GM18517 (cell line): Measurements from ENCODE around the gene KCNAB1.

Experiments used
- ATAC-seq: cut with Tn5 transposase; IDR thresholded peaks from one replicate; pipeline ENCODE4 v1.9.1; 2021; ENCODE audit warnings: mild to moderate bottlenecking, moderate library complexity; ENCODE audit not compliant: unreplicated experiment

Gene KCNAB1

DNA sequence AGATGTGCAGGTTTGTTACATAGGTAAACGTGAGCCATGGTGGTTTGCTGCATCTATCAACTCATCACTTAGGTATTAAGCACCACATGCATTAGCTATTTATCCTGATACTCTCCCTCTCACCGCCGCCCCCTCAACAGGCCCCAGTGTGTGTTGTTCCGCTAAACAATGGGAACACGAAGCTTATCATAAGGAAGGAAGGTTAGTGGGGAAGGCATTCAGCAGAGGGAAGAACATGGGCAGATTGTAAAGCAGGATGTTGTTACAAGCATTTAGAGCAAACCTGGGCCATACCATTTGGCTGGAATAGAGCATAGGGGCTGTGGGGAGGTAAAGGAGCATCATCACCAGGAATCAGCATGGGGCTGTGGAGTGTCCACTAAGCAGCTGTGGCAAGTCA is 322.7 kb downstream of the KCNAB1 start:
- no peak for ATAC-seq

DNA sequence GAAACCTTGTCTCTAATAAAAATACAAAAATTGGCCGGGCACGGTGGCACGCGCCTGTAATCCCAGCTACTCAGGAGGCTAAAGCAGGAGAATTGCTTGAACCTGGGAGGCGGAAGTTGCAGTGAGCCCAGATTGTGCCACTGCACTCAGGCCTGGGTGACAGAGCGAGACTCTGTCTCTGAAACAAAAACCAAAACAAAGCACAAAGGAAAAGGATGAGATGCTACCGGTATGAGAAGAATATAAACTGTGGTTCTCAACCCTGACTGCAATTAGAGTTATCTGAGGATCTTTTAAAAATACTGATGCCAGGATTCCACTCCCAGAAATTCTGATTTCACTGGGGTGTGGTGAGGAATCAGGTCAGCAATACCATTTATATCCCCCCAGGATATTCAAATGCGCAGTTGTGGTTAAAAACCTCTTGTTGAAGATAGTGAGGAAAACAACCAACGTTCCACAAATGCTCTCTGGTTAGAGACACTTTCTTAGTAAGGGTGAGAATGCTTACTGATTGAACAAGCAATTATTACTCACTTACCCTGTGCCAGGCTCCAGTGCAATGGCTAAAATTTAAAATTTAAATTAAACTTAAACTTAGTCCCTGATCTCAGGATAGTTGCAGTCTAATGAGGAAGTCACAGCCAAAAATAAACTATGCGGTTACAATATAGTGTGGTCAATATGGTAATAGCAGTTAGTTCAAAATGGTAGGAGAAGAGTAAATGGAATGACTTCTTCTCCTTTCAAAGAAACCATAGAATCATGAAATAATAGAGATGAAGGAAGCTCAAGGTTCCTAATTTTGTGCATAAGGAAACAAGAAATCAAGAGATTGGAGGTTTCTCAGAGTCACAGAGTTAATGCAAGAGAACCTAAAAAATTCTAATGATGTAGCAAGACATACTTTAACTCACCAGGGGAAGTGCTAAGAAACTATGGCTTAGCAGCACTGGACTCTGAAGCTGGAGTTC is 325.0 kb downstream of the KCNAB1 start:
- ATAC-seq = no peak

DNA sequence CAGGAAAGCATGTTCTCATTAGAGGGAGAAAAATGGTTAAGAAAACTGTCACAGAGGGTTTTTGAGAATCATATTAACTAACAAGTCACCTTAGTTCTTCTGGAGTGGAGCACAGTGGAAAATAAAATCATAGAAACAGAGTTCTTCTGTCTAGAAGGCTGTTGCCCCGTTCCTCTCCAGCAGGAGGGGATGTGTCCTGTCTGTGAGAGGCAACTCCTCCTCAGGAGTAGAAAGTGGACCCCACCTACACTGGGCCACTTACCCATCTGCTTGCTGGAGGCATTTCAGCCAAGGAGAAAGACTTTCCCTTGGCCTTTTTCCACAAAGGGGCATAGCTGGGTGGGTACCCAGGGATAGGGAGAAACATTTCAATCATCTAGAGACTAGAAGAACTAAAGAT is 327.9 kb downstream of the KCNAB1 start:
- no peak for ATAC-seq

DNA sequence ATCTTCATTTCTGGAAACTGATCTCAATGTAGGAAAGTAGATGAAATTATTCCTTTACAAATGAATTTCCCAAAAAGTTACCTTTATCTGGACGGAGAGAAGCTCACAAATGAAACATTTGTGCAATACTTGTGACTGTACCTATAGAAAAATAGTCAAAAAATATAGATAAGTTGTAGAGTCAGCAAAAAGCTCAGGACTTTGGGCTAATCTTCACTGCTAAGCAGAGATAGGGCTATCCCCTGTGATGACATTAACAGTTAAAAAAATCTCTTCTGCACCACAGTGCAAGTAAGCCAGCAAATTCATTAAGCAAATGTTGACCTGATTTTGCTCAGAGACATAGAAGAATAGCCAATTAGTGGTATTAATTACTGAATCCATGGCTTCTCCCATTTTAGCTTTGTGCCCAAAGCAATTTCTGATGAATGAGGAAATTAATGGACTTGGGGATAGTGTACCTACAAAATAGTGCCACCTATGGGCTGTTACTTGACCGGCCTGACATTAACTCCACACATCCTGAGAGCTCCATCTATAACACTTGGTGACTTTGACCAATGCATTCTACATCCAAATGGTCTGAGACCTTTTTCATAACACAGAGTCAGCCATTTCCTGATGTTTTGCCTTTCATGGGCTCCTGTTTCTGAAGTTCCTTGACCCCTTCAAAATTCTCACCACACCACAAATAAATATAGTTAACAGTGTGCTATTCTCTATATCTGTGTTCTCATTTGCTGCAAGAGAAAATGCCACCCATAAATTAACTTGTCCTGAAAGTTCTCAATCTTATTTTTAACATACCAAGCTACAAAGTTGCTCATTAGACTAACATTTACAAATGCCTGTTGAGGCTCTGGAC is 329.6 kb downstream of the KCNAB1 start:
- ATAC-seq = peak; percentile 74

DNA sequence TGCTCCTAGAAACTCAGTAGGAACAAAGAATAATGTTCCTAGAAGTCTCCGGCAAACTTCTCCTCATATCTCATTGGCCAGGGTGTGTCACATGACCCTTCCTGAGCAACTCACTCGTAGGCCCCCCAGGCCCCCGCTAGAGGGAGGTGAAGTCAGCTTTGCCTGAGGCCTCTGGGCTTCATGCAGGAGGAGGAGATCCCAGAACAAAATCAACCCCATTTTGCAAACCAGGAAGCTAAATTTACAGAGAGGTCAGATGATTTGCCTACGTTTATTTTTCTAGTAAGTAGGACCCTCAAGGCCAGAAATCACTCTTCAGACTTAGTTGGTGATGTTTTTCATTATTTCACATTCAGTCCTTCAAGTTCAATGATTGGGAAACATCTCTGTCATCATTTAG is 335.5 kb downstream of the KCNAB1 start:
- no peak for ATAC-seq

DNA sequence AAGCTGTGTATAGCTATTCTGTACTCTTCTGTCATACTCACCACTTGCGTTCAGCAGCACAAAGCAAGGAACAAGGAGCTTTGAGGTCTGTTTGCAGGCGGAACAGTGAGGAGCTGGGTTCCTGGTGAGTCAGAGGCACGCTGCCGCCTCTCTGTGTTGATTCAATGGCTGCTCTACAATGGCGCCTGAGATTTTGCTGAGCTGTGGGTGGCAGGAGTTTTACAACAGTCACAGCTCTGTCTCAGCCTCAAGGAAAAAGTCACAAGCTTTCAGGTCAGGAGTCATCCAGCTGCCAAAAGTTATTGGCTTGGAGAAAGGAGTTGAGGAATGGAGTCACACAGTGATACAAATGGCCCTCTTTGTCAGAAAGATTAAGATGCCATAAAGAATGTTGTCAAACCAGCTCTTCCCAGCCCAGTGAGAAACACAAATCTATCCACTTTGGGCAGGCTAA is 336.4 kb downstream of the KCNAB1 start:
- no peak for ATAC-seq

DNA sequence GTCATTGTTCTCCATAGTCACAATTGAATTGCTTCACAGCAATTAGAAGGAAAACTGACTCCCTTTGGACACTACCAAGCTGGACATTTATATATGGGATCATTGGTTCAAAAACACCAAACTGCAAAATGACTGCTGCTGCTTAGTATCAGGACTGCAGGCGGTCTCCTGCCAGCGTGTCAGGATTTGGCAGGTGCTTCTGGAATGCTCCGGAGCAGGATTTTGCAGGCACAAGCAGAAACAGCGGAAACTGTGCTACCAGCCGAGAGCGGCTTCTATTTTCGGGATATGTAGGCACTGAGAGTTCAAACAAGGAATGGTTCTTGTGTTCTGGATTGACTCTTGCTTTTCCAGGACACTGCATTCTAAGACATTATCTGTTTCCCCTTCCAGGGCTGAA is 339.1 kb downstream of the KCNAB1 start:
- ATAC-seq = no peak

DNA sequence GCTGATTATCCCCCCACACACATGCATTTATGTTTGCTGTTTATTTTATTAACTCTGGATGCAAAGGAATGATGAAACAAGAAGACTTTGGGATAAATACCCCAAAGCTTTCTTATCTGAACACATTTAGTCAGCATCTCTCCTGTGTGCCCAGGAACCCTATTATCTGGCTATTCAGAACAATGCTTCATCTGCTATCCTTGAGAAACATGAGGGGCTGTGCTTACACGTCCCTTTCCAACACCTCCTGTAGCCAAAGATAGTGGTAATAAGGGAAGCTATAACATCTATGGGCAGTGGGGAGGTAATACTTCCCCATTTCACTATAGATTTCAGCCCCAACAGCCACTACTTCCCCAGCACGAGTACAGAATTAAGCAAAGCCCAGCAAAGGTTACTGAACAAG is 339.8 kb downstream of the KCNAB1 start:
- ATAC-seq = peak; percentile 66

DNA sequence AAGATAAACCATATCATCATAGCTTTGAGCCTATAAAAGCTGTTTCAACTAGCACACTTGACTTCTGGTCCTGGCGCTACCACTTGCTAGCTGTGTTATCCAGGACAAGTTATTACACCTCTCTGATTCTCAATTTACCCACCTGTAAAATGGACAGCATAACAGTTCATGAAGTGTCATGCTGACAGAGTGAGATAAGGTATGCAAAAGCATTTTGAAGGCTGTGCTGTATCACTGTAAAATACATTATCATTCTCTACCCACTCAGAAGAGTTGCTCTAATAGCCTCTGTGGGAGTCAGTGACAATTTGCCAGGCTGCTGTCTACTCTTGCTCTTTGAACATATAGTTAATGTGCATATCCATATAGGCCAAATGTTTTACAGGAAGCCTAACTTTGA is 341.5 kb downstream of the KCNAB1 start:
- ATAC-seq = no peak

DNA sequence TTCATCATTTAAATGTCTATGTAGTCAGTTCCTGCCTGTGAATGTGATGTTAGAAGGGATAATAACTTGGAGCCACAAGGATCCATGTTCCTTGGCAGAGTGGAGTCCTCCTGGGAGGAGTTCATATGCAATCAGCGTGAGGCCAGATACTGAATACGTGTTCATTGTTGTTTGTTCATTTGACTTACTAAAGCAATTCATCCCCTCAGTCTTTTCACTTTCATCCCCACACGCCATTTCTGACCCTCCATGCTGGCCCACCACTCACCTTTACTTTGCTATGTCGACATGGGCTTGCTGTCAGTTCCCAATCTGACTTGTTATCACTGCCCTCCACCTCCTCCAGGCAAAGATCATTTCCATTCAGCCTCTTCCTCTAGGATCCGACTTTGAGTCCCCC is 342.7 kb downstream of the KCNAB1 start:
- ATAC-seq = no peak

DNA sequence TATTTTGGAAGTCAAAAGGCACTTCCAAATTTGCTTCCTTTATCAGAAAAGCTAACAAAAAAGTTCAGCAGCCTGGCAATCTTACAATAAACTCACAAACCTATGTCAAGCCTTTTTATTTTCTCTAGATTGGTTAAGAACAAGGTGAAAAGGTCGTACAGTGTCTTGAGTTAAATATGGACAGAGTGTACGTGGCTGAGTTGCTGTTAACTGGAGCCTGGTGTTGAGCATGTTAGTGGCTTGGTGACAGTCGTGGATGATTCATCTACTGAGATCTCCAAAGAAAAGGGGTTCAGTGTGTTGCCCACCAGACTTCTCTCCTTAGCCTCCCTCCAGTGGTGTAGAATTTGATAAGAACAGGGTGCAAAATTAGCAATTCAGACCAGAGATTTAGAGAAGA is 344.8 kb downstream of the KCNAB1 start:
- no peak for ATAC-seq

DNA sequence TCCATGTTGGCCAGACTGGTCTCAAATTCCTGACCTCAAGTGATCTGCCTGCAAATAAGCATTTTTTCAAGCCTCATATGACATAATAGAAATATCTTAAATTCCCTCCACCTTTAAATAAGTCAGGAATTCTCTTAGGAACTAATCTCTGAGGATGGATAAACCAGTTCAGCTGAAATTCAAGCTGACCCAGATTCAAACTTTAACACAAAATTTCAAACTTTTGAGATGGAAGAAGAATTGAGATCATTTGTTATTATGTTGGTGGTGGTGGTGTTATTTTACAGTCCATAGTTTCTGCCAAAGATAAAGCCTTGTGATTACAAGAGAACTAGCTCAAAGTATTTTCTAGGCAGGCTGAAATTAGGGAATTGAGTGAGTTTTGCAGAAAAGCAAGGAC is 349.1 kb downstream of the KCNAB1 start:
- no peak for ATAC-seq

DNA sequence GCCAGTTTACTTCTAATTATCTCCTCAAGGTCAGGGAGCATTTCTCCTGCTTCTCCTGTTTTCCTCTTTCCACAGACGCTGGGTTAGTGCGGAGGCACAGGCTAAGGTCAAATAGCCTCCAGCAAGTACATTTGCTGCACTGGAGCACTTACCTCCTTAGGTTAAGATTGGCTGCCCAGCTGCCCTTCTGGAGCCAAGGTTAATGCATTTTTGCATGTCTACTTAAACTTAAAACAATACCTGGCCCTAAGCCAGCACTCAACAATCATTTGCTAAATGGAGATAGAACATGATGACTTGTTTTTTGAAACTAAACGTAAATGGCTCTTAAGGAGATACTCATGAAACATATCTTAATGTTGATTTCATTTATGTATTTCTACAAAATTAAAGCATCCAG is 351.1 kb downstream of the KCNAB1 start:
- ATAC-seq = no peak

DNA sequence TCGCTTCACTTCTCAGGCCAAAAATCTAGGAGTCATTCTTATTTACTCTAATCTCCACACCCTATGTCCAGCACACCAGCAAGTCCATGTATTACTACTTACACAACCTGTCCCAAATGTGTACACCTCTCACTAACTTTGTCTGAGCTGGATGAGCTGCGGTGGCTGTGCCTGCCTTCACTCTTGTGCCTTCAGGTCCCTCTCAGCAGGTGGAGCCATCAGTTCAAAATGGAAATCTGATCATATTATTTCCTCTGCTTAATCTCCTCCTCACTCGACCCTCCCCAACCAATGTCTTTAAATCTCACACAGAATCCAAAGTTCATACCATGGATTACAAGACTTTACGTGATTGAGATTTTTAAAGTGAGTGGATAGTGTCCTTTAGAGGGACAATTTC is 351.8 kb downstream of the KCNAB1 start:
- ATAC-seq = no peak

DNA sequence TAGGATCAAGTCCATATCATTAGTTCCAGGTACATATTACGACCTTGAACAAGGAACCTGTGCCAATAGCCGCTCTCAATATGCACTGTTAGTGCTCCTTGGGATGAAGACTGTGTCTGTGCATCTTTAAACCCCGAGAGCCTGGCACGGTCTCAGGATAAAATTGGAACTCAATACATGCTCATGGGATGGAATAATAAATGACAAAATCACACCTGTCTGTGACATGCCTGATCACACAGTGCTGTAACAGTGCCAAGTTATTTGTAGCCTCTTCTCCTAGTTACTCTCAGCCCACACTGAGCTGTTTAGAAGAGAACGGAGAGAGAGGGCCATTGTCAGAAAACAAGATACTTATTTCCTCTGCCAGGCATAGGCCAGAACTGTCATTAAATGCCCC is 352.3 kb downstream of the KCNAB1 start:
- ATAC-seq = no peak

DNA sequence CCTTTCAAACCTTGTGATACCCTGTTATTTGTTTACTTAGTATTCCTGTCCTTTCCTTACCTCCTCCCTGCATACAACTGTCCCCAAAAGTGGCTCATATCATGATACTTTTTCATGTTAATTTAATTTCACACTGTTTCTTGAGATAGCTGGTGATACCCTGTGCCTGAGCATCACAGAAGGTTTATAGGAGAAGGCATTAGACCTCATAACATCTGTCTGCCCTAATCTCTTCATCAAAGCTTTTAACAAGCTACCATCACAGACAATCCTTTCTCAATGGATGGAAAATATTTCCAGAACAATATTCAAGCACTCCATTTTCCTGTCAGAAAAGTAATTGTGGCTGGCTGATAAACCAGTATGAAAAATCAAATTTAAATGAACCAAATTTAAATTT is 353.0 kb downstream of the KCNAB1 start:
- no peak for ATAC-seq

DNA sequence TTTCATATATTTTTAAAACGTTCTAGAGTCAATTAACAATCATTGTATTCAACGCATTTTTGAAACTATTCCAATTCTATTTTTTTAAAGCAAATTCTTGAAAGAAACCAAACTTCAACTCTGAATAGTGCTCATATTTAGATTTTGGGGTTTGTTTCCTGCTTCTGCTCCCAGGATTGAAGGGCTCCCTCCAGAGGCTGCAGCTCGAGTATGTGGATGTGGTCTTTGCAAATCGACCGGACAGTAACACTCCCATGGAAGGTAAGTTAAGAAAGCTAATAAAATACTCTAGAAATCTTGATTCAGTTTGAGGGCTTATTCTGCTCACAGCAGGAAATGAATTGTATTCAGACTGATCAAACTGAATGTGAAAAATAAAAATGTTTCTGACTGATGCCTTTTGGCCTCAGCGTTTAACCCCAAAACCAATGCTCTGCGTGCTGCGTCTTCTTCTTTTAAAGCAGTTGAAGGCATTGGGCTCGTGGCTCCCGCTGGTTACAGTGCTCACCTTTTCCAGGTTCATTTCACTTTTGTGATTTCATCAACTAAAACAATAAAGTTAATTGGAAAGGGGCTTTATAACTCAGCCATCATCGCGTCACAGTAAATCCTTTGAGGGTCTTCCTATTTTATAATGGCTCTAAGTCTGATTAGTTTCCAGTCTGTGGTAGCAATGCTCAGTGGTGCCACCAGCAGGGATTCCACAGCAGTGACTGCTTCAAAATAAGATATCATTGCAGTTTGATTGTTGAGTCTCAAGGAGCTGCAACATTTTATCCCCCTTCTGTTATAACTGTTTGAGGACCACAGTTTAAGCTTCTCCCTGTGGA is 354.4 kb downstream of the KCNAB1 start:
- no peak for ATAC-seq

DNA sequence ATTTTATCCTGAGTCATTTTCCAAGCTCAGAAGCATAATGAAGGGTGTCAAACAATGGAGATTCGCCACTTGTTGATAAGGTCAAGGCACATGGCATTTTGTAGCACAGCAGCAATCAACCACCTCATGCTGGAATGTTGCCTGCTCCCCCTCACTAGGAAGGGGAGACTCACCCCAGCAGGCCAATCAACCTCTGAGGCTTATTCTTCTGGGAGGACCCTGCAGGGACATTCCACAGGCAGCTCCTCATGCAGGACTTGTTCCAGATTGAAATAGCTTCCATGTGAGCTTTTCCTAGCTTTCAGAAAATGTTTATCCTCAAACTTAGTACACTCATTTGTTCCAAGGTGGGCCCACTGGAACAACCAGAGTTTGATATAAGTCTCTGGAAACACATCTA is 356.9 kb downstream of the KCNAB1 start:
- no peak for ATAC-seq

DNA sequence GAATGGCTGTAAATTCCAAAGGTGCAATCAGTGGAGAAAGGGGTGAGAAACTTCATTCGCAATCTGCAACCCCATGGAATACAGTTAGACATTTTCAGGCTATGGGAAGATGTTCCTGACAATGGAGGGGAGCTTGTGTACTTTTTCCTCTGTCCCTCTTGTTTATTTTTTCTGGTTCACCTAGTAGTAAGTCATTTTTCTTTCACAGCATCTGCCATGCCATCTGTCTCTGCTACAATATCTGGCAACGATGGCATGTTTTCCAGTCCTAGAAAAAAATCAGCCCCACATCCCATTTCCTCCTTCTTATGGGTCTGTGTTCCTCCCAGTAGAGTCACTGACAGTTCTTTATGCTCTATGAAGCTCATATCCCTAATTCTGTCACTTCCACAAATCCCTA is 358.5 kb downstream of the KCNAB1 start:
- ATAC-seq = no peak

DNA sequence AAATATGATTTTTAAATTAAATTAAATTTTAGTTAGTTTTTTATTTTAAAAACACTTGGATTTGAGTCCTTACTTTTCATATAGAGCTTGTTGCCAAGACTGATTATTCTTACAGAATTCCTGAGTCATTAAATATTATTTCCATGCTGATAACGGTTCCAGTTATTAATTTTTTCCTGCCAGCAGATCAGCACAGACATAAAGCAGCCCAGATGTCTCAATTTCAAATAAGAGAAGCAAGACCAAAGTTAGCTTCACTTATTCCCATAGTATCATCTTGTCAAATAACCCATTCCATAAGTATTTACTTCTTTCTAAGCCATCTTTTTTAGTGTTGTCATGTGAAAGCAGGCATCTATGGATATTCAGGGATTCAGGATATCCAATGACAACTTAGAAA is 359.2 kb downstream of the KCNAB1 start:
- ATAC-seq = no peak

DNA sequence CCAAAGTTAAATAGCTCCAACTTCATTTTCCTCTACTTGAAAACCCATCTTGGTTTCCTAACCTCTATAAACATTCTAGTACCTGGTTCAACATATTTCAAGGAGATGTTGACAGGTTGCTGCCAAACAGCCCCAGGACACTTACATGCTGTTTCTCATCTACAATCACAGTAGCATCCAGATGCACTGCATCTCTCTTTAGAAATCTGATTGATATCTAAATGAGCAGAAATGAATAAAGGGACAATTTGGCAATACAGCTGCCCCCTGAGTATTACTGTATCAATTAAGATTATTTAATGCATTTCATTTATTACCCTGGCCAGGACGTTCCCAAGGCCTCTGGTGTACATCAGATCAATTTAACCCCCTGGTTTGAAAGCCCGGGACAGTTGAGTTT is 360.6 kb downstream of the KCNAB1 start:
- ATAC-seq = no peak
